Osteocyte (in vitro differentiated cells): ENCODE data around the gene PLCB4. TPM values are rescaled to one million over a fixed set of nuclear protein-coding genes. Genes with fewer than 3 reads are reported as not detected.

ENCODE experiments used
- DNase-seq: peaks from one replicate; pipeline ENCODE4 v3.0.0; 2021; ENCODE audit warnings: mixed read lengths; ENCODE audit not compliant: unreplicated experiment; ENCODE audit errors: extremely low spot score
- H3K27ac Mint-ChIP-seq: one replicate; pipeline ENCODE4 v1.8.0; 2021; ENCODE audit warnings: mild to moderate bottlenecking, mixed read lengths; ENCODE audit not compliant: unreplicated experiment
- H3K27me3 Mint-ChIP-seq: one replicate; pipeline ENCODE4 v1.8.0; 2021; ENCODE audit warnings: mixed read lengths; ENCODE audit not compliant: unreplicated experiment
- H3K36me3 Mint-ChIP-seq: one replicate; pipeline ENCODE4 v1.8.0; 2021; ENCODE audit warnings: mixed read lengths; ENCODE audit not compliant: unreplicated experiment
- H3K4me1 Mint-ChIP-seq: one replicate; pipeline ENCODE4 v1.8.0; 2021; ENCODE audit warnings: mixed read lengths; ENCODE audit not compliant: unreplicated experiment
- H3K4me3 Mint-ChIP-seq: one replicate; pipeline ENCODE4 v1.8.0; 2021; ENCODE audit warnings: mild to moderate bottlenecking, moderate library complexity, mixed read lengths; ENCODE audit not compliant: unreplicated experiment
- H3K9me3 Mint-ChIP-seq: one replicate; pipeline ENCODE4 v1.8.0; 2021; ENCODE audit warnings: mixed read lengths; ENCODE audit not compliant: unreplicated experiment
- CTCF ChIP-seq: fragments of 200-600 bp; sonication (generic); IDR thresholded peaks from 2 replicates; pipeline ENCODE4 v1.5.0; 2021; ENCODE audit warnings: antibody characterized with exemption, mild to moderate bottlenecking, moderate library complexity
- total RNA-seq: library from RNA; stranded (reverse); gene quantifications from 2 replicates; pipeline ENCODE4 v1.2.1, GENCODE V29; 2021

The PLCB4 gene
- total RNA-seq, 1 donor from 2014 or later = 5.3 TPM

DNA sequence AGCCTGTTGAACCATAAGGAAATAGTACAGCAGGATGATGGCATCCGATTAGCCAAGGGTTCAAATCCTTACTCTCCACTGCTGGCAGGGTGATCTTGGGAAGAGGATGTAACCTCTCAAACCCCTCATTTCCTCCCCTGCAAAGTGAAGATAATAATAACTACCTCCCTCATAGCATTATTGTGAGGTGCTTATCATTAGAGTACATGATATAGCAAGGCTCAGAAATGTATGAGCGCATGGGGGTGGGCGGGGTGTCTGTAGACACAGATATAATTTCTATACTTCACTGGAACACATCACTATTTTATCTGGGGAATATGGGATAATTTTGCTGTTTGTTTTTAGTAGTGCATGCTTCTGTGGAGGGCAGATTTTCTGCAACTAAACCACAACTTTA lies 355.7 kb downstream of the PLCB4 start:
- peaks cover 10% of the 10 kb centered on the region for H3K36me3 Mint-ChIP-seq
- peaks cover 6% of the 10 kb centered on the region for H3K9me3 Mint-ChIP-seq
- TF ChIP-seq CTCF = no peak
- DNase-seq = no peak
- H3K27me3 Mint-ChIP-seq = no peaks in the 10 kb centered on the region
- no peak overlapping the region for H3K27ac Mint-ChIP-seq
- H3K4me1 Mint-ChIP-seq = peaks cover 34% of the 10 kb centered on the region
- no peak overlapping the region for H3K4me3 Mint-ChIP-seq

GRCh38 chr20:9427430-9428291 lies 358.8 kb downstream of the PLCB4 start:
- no peak overlapping the region for H3K4me3 Mint-ChIP-seq
- no peak for DNase-seq
- peaks cover 26% of the 10 kb centered on the region for H3K4me1 Mint-ChIP-seq
- H3K36me3 Mint-ChIP-seq = no peaks in the 10 kb centered on the region
- no peaks in the 10 kb centered on the region for H3K27me3 Mint-ChIP-seq
- peak overlapping the region; percentile 67 for H3K27ac Mint-ChIP-seq
- H3K9me3 Mint-ChIP-seq = no peaks in the 10 kb centered on the region
- TF ChIP-seq CTCF = no peak

GRCh38 chr20:9428292-9428607 lies 359.4 kb downstream of the PLCB4 start:
- TF ChIP-seq CTCF = no peak
- Mint-ChIP-seq H3K4me3 (no peak overlapping the region), H3K4me1 (peaks cover 23% of the 10 kb centered on the region), H3K9me3 (no peaks in the 10 kb centered on the region), H3K27me3 (no peaks in the 10 kb centered on the region), H3K36me3 (no peaks in the 10 kb centered on the region), H3K27ac (peak overlapping the region; percentile 67)
- DNase-seq = no peak

GRCh38 chr20:9439806-9440205 lies 370.9 kb downstream of the PLCB4 start:
- no peak for TF ChIP-seq CTCF
- peaks cover 6% of the 10 kb centered on the region for H3K4me1 Mint-ChIP-seq
- peaks cover 16% of the 10 kb centered on the region for H3K9me3 Mint-ChIP-seq
- no peak for DNase-seq
- H3K27ac Mint-ChIP-seq = no peak overlapping the region
- peaks cover 19% of the 10 kb centered on the region for H3K36me3 Mint-ChIP-seq
- no peaks in the 10 kb centered on the region for H3K27me3 Mint-ChIP-seq
- H3K4me3 Mint-ChIP-seq = no peak overlapping the region

DNA sequence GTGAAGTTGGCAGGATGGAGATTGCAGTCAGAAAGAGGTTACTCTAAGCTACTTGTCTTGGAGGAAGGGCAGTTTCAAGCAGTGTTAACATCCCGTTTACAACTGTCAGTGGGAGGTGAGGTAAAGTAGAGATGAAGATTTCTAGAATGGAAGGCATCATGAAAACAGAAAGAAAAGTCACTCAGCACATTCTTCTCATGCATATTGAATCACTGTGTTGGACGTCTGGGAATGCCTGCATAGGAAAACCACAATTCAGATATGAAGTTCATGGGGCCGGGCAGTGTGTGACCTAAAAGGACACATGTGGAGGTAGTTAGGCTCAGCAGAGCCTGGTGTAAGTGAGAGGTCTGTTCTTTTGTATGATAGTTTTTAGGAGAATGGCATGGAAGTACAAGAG lies 372.0 kb downstream of the PLCB4 start:
- no peaks in the 10 kb centered on the region for H3K27me3 Mint-ChIP-seq
- DNase-seq = no peak
- H3K36me3 Mint-ChIP-seq = peaks cover 19% of the 10 kb centered on the region

More for the DNA sequence above, 372.0 kb downstream of the PLCB4 start:
- TF ChIP-seq CTCF = no peak
- no peak overlapping the region for H3K4me3 Mint-ChIP-seq
- H3K27ac Mint-ChIP-seq = no peak overlapping the region
- peaks cover 16% of the 10 kb centered on the region for H3K9me3 Mint-ChIP-seq
- H3K4me1 Mint-ChIP-seq = peaks cover 6% of the 10 kb centered on the region
